Dendritic cell treated with granulocyte-macrophage colony-stimulating factor and Interleukin-4, amounts not matched to agents 40 ng/mL and 50 ng/mL, for 4 days (primary cell): Measurements from ENCODE around the gene SSUH2.

Experiments
- H3K27ac Mint-ChIP-seq: one replicate; pipeline ENCODE4 v1.8.0; 2022; ENCODE audit warnings: mild to moderate bottlenecking, mixed read lengths
- H3K27me3 Mint-ChIP-seq: one replicate; pipeline ENCODE4 v1.8.0; 2022; ENCODE audit warnings: mild to moderate bottlenecking, mixed read lengths
- H3K36me3 Mint-ChIP-seq: one replicate; pipeline ENCODE4 v1.8.0; 2022; ENCODE audit warnings: low read depth, mixed read lengths
- H3K4me1 Mint-ChIP-seq: one replicate; pipeline ENCODE4 v1.8.0; 2022; ENCODE audit warnings: low read depth, mixed read lengths
- H3K4me3 Mint-ChIP-seq: one replicate; pipeline ENCODE4 v1.8.0; 2022; ENCODE audit warnings: mild to moderate bottlenecking, moderate library complexity, mixed read lengths
- H3K9me3 Mint-ChIP-seq: one replicate; pipeline ENCODE4 v1.8.0; 2022; ENCODE audit warnings: mixed read lengths
- intact Hi-C: fragments of 100-400 bp; cut with micrococcal nuclease; formaldehyde crosslinking; loops from one replicate; pipeline ENCODE4 v1.15.0; 2022

Gene SSUH2

GRCh38 chr3:8639659-8640000 lies 5.0 kb downstream of the SSUH2 start:
- Mint-ChIP-seq H3K9me3 (no peaks in the 10 kb centered on the region), H3K27ac (no peak overlapping the region), H3K27me3 (peaks cover 8% of the 10 kb centered on the region), H3K4me1 (no peaks in the 10 kb centered on the region), H3K4me3 (no peak overlapping the region), H3K36me3 (no peaks in the 10 kb centered on the region)
- intact Hi-C loops: no loop called here

DNA sequence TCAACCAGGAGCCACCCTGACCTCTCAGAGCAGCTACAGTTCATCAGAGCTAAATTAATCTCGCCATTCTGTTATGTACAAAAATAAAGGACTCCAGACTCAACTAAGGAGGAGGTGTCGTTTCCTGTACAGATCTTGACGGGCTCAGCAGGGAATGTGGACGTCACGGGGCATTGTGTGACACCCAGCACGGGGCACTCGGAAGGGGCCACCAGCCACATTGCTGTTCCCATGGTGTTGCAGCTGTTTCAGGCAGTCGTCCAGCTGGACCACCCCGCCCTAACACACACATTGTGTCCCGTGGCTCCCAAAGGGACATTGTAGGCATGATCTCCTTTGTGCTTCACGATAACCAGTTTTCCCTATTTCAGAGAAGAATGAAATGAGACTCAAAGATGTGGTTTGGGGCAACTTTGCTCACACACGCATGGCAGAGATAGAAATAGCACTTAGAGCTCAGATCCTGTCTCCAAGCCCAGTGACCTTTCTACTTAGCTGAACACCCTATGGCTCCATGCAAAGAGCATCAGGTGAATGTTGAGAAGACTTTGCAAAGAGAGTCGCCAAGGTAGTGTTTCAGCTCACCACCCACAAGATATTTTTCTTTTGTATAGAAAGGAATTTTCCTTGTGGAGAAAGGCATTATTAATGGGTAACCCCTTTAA lies 5.5 kb downstream of the SSUH2 start:
- intact Hi-C loops: no loop called here
- Mint-ChIP-seq H3K4me3 (no peak overlapping the region), H3K27ac (no peak overlapping the region), H3K36me3 (no peaks in the 10 kb centered on the region), H3K4me1 (no peaks in the 10 kb centered on the region), H3K9me3 (no peaks in the 10 kb centered on the region), H3K27me3 (peaks cover 7% of the 10 kb centered on the region)

DNA sequence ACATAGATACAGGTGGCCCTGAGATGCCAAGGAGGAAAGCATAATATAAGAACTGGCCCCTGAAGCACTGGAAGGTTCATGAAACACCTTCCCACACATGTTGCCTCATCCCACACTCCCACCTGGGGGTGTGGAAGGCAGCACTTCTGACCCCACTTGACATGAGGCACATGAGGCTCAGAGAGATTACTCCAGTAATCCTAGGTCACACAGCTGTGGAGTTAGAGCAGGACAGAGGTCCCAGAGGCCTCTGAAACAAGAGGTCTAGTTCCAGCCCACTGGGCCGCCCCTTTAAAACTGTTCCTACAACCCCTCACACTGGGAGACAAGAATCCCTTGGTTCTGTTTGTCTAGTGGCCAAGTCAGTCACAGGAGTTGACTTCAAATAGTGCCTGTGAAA lies 7.2 kb downstream of the SSUH2 start:
- H3K27me3 Mint-ChIP-seq: peaks cover 8% of the 10 kb centered on the region
- no peak overlapping the region for H3K27ac Mint-ChIP-seq
- peaks cover 5% of the 10 kb centered on the region for H3K4me1 Mint-ChIP-seq
- no peak overlapping the region for H3K4me3 Mint-ChIP-seq
- H3K9me3 Mint-ChIP-seq: no peaks in the 10 kb centered on the region
- no peaks in the 10 kb centered on the region for H3K36me3 Mint-ChIP-seq
- intact Hi-C loops: no loop called here

- Mint-ChIP-seq H3K36me3 (no peaks in the 10 kb centered on the region), H3K27me3 (peaks cover 14% of the 10 kb centered on the region), H3K9me3 (no peaks in the 10 kb centered on the region), H3K4me3 (no peak overlapping the region), H3K27ac (no peak overlapping the region), H3K4me1 (peaks cover 10% of the 10 kb centered on the region)
- intact Hi-C loops: no loop called here
Observed at GRCh38 chr3:8635631-8636030, 9.0 kb downstream of the SSUH2 start.

DNA sequence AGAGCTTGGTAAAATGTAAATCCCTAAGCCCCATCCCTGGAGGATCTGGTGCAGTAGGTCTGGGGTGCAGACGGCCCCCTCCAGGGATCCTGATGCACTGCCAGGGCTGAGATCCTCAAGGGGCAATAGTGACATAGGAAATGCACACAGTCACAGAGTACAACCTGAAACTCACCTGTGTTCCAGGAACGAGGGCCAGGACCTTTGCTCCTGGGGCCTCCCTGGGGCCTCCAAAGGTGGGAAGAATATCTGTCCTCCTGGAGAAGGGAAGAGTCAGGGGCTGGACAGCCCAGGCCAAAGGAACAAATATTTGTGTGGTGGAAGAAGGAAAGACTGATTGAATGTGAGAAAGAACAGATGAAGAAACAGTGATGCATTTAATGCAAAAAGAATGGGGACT lies 9.5 kb downstream of the SSUH2 start:
- intact Hi-C loops: no loop called here
- H3K9me3 Mint-ChIP-seq: no peaks in the 10 kb centered on the region
- peaks cover 10% of the 10 kb centered on the region for H3K4me1 Mint-ChIP-seq
- H3K36me3 Mint-ChIP-seq: no peaks in the 10 kb centered on the region
- H3K27me3 Mint-ChIP-seq: peaks cover 13% of the 10 kb centered on the region
- no peak overlapping the region for H3K4me3 Mint-ChIP-seq
- H3K27ac Mint-ChIP-seq: no peak overlapping the region

DNA sequence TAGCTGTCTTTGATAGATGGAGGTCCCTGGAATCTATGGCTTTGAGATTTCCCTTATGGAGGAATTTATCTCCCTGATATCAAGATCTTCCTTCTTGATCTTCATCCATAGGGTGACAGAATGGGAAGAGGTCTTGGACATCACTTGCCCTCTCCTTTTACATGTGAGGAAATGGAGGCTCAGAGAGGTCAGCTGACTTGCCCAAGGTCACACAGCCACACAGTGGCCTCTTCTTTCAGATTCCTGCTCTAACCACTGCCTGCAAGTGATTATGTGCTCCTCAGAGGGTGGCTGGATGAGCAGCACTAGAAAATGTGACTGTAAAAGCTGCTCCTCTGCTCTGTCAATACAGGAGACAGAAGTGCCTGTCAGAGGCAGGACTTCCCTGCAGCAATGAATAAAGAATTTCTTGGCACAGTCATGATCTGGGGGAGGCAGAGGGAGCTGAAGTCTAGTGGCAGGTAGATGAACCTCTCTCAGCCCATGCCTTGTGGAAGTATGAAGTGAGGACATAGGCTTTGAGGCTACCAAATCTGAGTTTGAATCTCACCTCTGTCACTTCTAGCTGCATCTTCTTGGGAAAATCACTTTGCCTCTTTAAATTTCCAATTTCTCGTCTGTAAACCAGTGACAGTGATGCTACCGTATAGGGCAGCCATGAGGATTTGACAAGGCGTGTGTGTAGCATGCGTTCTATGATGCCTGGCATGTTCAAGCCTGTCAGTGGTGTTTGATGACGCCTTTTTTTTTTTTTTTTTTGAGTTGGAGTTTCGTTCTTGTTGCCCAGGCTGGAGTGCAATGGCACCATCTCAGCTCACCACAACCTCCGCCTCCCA lies 12.0 kb downstream of the SSUH2 start:
- peaks cover 18% of the 10 kb centered on the region for H3K4me1 Mint-ChIP-seq
- intact Hi-C loops: no loop called here
- H3K27ac Mint-ChIP-seq: peak overlapping the region; percentile 20

DNA sequence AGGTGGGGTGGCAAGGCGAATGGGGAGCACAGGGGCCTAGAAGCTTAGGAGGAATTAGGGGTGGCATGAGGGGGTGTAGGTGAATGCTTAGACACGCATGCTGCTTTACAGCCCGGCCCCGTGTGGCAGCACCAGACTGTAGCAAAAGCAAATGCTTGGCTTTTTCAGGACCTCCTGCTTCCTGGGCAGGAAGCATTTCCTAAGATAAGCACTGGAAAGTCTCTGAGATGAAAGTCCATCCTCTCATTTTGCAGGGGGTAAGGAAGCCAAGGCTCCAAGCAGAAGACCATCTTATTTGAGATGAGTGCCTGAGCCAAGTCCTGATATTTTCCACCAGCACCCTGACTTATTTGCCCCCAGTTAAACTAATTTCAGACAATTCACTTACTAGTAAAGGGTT lies 12.9 kb downstream of the SSUH2 start:
- H3K9me3 Mint-ChIP-seq: no peaks in the 10 kb centered on the region
- H3K4me1 Mint-ChIP-seq: peaks cover 23% of the 10 kb centered on the region
- H3K27ac Mint-ChIP-seq: peak overlapping the region; percentile 20
- H3K27me3 Mint-ChIP-seq: peaks cover 14% of the 10 kb centered on the region
- no peaks in the 10 kb centered on the region for H3K36me3 Mint-ChIP-seq
- H3K4me3 Mint-ChIP-seq: no peak overlapping the region
- intact Hi-C loops: no loop called here

More for the DNA sequence above, 12.0 kb downstream of the SSUH2 start:
- no peaks in the 10 kb centered on the region for H3K36me3 Mint-ChIP-seq
- no peak overlapping the region for H3K4me3 Mint-ChIP-seq
- H3K27me3 Mint-ChIP-seq: peaks cover 14% of the 10 kb centered on the region
- no peaks in the 10 kb centered on the region for H3K9me3 Mint-ChIP-seq

GRCh38 chr3:8629151-8630021 lies 15.2 kb downstream of the SSUH2 start:
- Mint-ChIP-seq H3K27me3 (peaks cover 17% of the 10 kb centered on the region), H3K36me3 (no peaks in the 10 kb centered on the region), H3K4me1 (peaks cover 23% of the 10 kb centered on the region), H3K4me3 (no peak overlapping the region), H3K27ac (peak overlapping the region; percentile 53), H3K9me3 (no peaks in the 10 kb centered on the region)
- intact Hi-C loops: no loop called here

DNA sequence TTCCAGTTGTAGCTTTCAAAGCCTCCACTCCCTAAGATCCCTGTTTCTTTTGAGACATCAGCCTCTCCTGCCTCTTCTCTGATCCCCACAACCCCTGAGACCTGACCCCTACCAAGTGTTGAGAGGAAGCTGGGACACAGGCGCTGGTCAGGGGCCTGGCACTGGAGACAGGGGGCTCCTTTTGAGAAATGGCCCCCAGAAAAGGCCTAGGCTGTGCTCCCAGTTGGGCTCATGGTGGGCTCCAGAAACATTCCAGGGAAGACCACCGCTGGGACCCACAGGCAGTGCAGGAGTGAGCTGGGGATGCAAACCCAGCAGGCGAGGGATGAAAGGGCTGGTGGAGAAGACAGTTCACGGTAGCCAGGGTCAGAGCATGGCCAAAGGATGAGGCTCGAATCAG lies 16.6 kb downstream of the SSUH2 start:
- Mint-ChIP-seq H3K27me3 (peaks cover 25% of the 10 kb centered on the region), H3K4me3 (no peak overlapping the region), H3K9me3 (no peaks in the 10 kb centered on the region), H3K4me1 (peaks cover 30% of the 10 kb centered on the region), H3K27ac (peak overlapping the region; percentile 53), H3K36me3 (no peaks in the 10 kb centered on the region)
- intact Hi-C loops: no loop called here

DNA sequence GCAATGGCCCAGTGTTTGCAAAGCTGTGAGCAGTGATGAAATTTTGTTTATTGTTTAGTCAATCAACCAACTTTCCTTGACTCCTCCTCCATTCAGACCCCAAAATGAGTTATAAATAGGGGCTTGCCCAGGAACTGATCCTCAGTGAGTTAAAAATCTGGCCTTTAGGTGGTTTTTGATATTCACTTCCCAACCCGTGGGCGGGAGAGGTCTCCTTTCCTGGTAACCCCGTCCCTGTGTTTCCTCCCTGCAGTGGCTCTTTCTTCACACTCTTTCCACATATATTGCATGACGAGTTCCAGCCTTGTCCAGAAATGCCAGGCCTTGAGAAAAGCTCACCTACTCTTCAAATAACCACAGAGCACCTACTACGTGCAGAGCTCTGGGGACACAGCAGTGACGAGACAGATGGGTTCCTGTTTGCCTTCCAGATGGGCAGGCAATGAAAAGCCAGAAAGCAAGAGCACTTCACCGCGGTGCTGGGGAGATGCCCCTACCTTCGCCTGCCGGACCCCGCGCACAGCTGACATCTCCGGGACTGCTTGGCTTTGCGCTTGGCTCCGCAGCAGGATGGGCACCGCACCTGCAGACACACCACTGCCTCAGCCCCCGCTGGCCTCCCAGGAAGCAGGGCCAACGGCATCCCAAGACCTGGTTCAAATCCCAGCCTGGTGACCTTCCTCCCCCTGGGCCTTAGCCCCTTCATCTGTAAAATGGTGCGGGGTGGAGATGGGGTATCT lies 17.2 kb downstream of the SSUH2 start:
- H3K36me3 Mint-ChIP-seq: no peaks in the 10 kb centered on the region

GRCh38 chr3:8625991-8626390 lies 18.6 kb downstream of the SSUH2 start:
- no peak overlapping the region for H3K4me3 Mint-ChIP-seq
- intact Hi-C loops: no loop called here
- peaks cover 18% of the 10 kb centered on the region for H3K27me3 Mint-ChIP-seq
- H3K9me3 Mint-ChIP-seq: no peaks in the 10 kb centered on the region
- no peak overlapping the region for H3K27ac Mint-ChIP-seq
- H3K36me3 Mint-ChIP-seq: no peaks in the 10 kb centered on the region
- H3K4me1 Mint-ChIP-seq: peaks cover 25% of the 10 kb centered on the region

More for the DNA sequence above, 17.2 kb downstream of the SSUH2 start:
- Mint-ChIP-seq H3K27ac (peak overlapping the region; percentile 53), H3K4me1 (peaks cover 30% of the 10 kb centered on the region), H3K27me3 (peaks cover 23% of the 10 kb centered on the region), H3K4me3 (no peak overlapping the region), H3K9me3 (no peaks in the 10 kb centered on the region)
- intact Hi-C loops: no loop called here

DNA sequence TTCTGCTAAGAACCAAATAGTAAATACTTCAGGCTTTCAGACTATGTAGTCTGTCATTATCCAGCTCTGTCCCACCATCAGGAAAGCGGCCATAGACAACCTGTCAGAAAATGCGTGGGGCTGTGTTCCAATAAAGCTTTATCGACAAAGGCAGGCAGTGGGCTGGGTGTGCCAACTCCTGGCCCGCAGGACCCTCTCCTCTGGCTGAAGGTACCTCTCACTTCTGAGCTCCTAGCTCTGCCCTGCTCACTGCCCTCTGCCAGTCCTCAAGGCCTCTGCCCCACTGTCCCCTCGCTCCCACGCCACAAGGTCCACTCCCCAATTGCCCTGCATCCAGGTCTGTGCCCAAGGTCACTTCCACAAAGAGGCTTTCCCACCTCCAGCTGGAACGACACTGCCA lies 20.0 kb downstream of the SSUH2 start:
- Mint-ChIP-seq H3K27ac (no peak overlapping the region), H3K4me3 (no peak overlapping the region), H3K27me3 (peaks cover 13% of the 10 kb centered on the region), H3K36me3 (no peaks in the 10 kb centered on the region), H3K4me1 (peaks cover 23% of the 10 kb centered on the region), H3K9me3 (no peaks in the 10 kb centered on the region)
- intact Hi-C loops: loop anchor here (5.0 kb wide), 1 partner anchor 142 kb away; no protein-coding TSS in a partner anchor

GRCh38 chr3:8623741-8624140 lies 20.9 kb downstream of the SSUH2 start:
- peaks cover 13% of the 10 kb centered on the region for H3K27me3 Mint-ChIP-seq
- H3K36me3 Mint-ChIP-seq: no peaks in the 10 kb centered on the region
- H3K27ac Mint-ChIP-seq: no peak overlapping the region
- intact Hi-C loops: loop anchor here (1.0 to 5.0 kb wide), 3 partner anchors 141 to 206 kb away; no protein-coding TSS in a partner anchor
- H3K9me3 Mint-ChIP-seq: peaks cover 6% of the 10 kb centered on the region
- no peak overlapping the region for H3K4me3 Mint-ChIP-seq
- H3K4me1 Mint-ChIP-seq: peaks cover 16% of the 10 kb centered on the region
